BJ (cell line): ENCODE results near the gene EIF4A2. TPM values are rescaled to one million over a fixed set of nuclear protein-coding genes. Genes with fewer than 3 reads are reported as not detected.

ENCODE experiments used
- CTCF ChIA-PET: fragments of 350-600 bp; formaldehyde crosslinking; extraction: SDS; loops from one replicate; lab custom pipeline; 2021; ENCODE audit warnings: antibody characterized with exemption, inconsistent platforms; lab: Yijun Ruan, JAX
- POLR2A ChIA-PET: fragments of 300-600 bp; sonication (Branson Sonifier 250); formaldehyde crosslinking; extraction: SDS; loops from one replicate; lab custom pipeline; 2021; ENCODE audit warnings: antibody characterized with exemption; lab: Charles Lee
- DNase-seq: peaks from one replicate; pipeline ENCODE4 v3.0.0-alpha.2; 2011; ENCODE audit warnings: low read depth
- H3K27me3 ChIP-seq: 2 replicates; pipeline ENCODE4 v1.6.0; 2011; ENCODE audit warnings: low read length; ENCODE audit not compliant: control insufficient read depth, insufficient read depth
- H3K36me3 ChIP-seq: 2 replicates; pipeline ENCODE4 v1.5.1; 2011; ENCODE audit warnings: low read length; ENCODE audit not compliant: control insufficient read depth, insufficient read depth
- H3K4me3 ChIP-seq: 2 replicates; pipeline ENCODE4 v1.5.1; 2011; ENCODE audit warnings: low read depth, mild to moderate bottlenecking, control low read depth, low read length
- polyA plus RNA-seq: library from polyadenylated mRNA; depleted of rRNA; stranded (reverse); fragments of >200 nt; gene quantifications from 2 replicates; pipeline ENCODE4 v1.2.3, GENCODE V29; 2011; rRNA removed
- small RNA-seq: library from RNA; depleted of rRNA; stranded (forward); fragments of <200 nt; gene quantifications from one replicate; pipeline ENCODE3, GENCODE V24; 2012; ENCODE audit warnings: low replicate concordance, low read depth; ENCODE audit not compliant: insufficient read length
- TF ChIP-seq, protein P1 (sequence below): IDR thresholded peaks from 2 replicates; pipeline ENCODE4 v1.5.1; 2011; ENCODE audit warnings: low read depth, mild to moderate bottlenecking, control low read depth, inconsistent platforms, low read length, moderate library complexity; ENCODE audit not compliant: insufficient read depth

Gene EIF4A2
- polyA plus RNA-seq, 1 experiment: 210 TPM

DNA sequence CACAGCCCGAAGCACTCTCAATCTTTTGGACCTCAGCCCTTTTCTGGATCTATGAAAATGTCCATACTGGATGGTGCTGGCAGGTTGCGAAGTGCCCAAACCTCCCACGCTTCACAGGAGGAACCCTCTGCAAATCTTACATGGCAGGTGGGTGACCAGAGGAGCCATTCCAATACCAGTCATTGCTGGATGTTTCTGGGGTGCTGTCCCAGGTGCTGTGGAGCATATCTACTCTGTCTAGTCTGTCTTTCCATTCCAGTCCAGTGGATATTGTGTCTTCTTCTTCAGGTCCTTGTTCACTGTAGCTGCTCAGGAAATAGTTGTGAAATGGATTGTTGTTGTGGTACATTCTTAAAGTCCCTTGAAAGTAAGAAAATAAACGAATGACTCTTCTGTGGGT, 48.4 kb downstream of the EIF4A2 start:
- Histone ChIP-seq H3K27me3 (peaks cover 22% of the 10 kb centered on the region), H3K4me3 (no peak overlapping the region), H3K36me3 (no peaks in the 10 kb centered on the region)
- ChIA-PET CTCF (no interaction called here), POLR2A (no interaction called here)
- DNase-seq: no peak
- TF ChIP-seq, protein P1, sequence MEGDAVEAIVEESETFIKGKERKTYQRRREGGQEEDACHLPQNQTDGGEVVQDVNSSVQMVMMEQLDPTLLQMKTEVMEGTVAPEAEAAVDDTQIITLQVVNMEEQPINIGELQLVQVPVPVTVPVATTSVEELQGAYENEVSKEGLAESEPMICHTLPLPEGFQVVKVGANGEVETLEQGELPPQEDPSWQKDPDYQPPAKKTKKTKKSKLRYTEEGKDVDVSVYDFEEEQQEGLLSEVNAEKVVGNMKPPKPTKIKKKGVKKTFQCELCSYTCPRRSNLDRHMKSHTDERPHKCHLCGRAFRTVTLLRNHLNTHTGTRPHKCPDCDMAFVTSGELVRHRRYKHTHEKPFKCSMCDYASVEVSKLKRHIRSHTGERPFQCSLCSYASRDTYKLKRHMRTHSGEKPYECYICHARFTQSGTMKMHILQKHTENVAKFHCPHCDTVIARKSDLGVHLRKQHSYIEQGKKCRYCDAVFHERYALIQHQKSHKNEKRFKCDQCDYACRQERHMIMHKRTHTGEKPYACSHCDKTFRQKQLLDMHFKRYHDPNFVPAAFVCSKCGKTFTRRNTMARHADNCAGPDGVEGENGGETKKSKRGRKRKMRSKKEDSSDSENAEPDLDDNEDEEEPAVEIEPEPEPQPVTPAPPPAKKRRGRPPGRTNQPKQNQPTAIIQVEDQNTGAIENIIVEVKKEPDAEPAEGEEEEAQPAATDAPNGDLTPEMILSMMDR: no peak

DNA sequence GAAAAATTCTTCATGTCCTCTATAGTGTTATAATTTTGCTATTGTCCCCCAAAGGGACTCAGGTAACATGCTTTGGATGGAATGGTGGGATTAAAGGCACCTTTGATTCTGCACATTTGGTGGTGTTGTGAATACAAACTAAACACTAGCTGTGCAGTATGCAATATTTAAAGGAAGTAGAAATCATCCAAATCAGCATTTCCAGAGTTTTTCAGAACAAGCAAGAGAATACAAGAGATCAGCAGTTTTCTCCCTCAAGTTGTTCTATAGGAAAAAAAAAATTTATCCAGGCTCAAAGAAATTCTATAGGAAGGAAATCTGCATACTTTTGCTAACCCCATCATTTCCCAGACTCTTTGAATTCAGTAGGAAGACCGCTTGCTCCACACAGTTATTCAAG, 48.9 kb downstream of the EIF4A2 start:
- Histone ChIP-seq H3K36me3 (no peaks in the 10 kb centered on the region), H3K27me3 (peaks cover 22% of the 10 kb centered on the region), H3K4me3 (no peak overlapping the region)
- POLR2A ChIA-PET: no interaction called here
- no peak for DNase-seq
- TF ChIP-seq, protein P1: no peak
- CTCF ChIA-PET: interaction anchor here (1.7 kb wide), 1 partner anchor 17 kb away, joined by 4 read pairs; no protein-coding TSS in a partner anchor

Small RNAs within 50 kb of the gene (small RNA-seq; reads per million reads assigned to genes)
- gene RF00092: not detected
- gene RNU6-1105P: not detected
- not detected for gene SNORA4
- gene SNORA63: not detected
- gene SNORA81: not detected
- not detected for gene SNORD2

Other genes with a start within 250 kb of the EIF4A2 start
- 1.9 and 2.0 TPM in 2 replicates for gene CRYGS, start 239.2 kb upstream of the EIF4A2 start, polyA plus RNA-seq
- 8.3 and 13.2 TPM in 2 replicates for gene TBCCD1, start 216.2 kb upstream of the EIF4A2 start, polyA plus RNA-seq
- gene DNAJB11, start 212.9 kb upstream of the EIF4A2 start, polyA plus RNA-seq: 26.2 and 47.7 TPM in 2 replicates
- not detected in 2 replicates for gene AHSG, start 170.5 kb upstream of the EIF4A2 start, polyA plus RNA-seq
- gene FETUB, start 143.2 kb upstream of the EIF4A2 start, polyA plus RNA-seq: not detected in 2 replicates
- gene HRG, start 117.6 kb upstream of the EIF4A2 start, polyA plus RNA-seq: not detected in 2 replicates
- not detected in 2 replicates for gene KNG1, start 66.2 kb upstream of the EIF4A2 start, polyA plus RNA-seq
- 6.9 and 8.5 TPM in 2 replicates for gene RFC4, start 22.9 kb downstream of the EIF4A2 start, polyA plus RNA-seq
- not detected in 2 replicates for gene ADIPOQ, start 59.1 kb downstream of the EIF4A2 start, polyA plus RNA-seq
- 1.5 and 1.9 TPM in 2 replicates for gene ST6GAL1, start 146.9 kb downstream of the EIF4A2 start, polyA plus RNA-seq